HEK293T (cell line): ENCODE data around the gene RAD51D.

Source experiments
- ARNT ChIP-seq: fragments of 450-650 bp; IDR thresholded peaks from 2 replicates; pipeline ENCODE4 v1.6.1; 2017; ENCODE audit warnings: mild to moderate bottlenecking
- BHLHE40 ChIP-seq: fragments of 450-650 bp; IDR thresholded peaks from 2 replicates; pipeline ENCODE4 v1.6.1; 2016; ENCODE audit warnings: mild to moderate bottlenecking, moderate library complexity, borderline replicate concordance
- CTBP1 ChIP-seq: fragments of 450-650 bp; IDR thresholded peaks from 2 replicates; pipeline ENCODE4 v1.6.1; 2016; ENCODE audit warnings: borderline replicate concordance
- ELF4 ChIP-seq: fragments of 450-650 bp; IDR thresholded peaks from 2 replicates; pipeline ENCODE4 v1.6.1; 2017; ENCODE audit warnings: antibody characterized with exemption
- FOXK2 ChIP-seq: fragments of 450-650 bp; IDR thresholded peaks from 2 replicates; pipeline ENCODE4 v1.6.1; 2016; ENCODE audit warnings: mild to moderate bottlenecking
- FOXM1 ChIP-seq: fragments of 450-650 bp; IDR thresholded peaks from 2 replicates; pipeline ENCODE4 v1.6.1; 2017; ENCODE audit warnings: mild to moderate bottlenecking, borderline replicate concordance
- HDGF ChIP-seq: fragments of 450-650 bp; IDR thresholded peaks from 2 replicates; pipeline ENCODE4 v1.6.1; 2017; ENCODE audit warnings: antibody characterized with exemption, borderline replicate concordance
- L3MBTL2 ChIP-seq: fragments of 450-650 bp; conservative IDR thresholded peaks from 2 replicates; pipeline ENCODE4 v1.6.1; 2016; ENCODE audit warnings: mild to moderate bottlenecking
- SP1 ChIP-seq: fragments of 450-650 bp; IDR thresholded peaks from 2 replicates; pipeline ENCODE4 v1.6.1; 2017
- SUZ12 ChIP-seq: fragments of 450-650 bp; IDR thresholded peaks from 2 replicates; pipeline ENCODE4 v1.6.1; 2016; ENCODE audit warnings: mild to moderate bottlenecking

DNA sequence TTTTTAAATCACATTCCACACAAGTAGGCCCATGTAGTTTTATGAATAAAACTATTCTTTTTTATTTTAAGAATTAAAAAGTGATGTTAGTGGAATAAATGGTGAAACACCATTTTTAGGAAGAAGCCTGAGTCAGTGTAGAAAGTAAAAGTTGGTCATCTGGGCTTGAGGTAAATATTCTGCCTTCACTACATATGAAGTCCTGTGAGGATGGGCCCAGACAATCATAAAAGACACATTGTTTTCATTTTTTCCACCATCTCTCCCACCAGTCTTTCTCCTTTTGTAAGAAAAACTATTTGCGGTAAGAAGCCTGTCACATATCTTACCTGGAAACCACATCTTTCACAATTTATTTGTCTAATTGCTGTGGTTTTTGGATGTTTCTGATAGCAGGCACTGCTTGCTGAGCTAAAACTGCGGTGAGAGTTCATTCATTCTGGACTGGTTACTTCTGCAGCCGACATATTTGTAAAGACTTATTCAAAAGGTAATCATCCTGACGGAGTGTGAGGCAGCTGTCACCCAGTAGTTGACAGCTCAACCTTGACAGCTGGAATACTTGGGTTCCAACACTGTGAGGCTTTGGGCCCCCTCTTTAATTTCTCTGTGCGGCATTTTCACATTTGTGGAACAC is 45.6 kb downstream of the RAD51D start:
- TF ChIP-seq BHLHE40 (no peak), FOXK2 (no peak), SP1 (no peak), L3MBTL2 (no peak), ARNT (no peak), FOXM1 (no peak), HDGF (no peak), SUZ12 (no peak), CTBP1 (no peak), ELF4 (no peak)
